Vagina (tissue), 2 donors: ENCODE data around the gene FOXL2. TPM values are rescaled to one million over a fixed set of nuclear protein-coding genes. Genes with fewer than 3 reads are reported as not detected.

Experiments
- DNase-seq, 2 donors: peaks; one replicate each; pipeline ENCODE4 v3.0.0-alpha.2; 2017; ENCODE audit errors: extremely low spot score in 2 of 2
- H3K27ac ChIP-seq: fragments of 200-600 bp; sonication (generic); one replicate; pipeline ENCODE4 v1.5.1; 2019
- H3K27me3 ChIP-seq: fragments of 200-600 bp; sonication (generic); one replicate; pipeline ENCODE4 v1.5.1; 2019
- H3K36me3 ChIP-seq, 2 donors: fragments of 200-600 bp; sonication (generic); one replicate each; pipeline ENCODE4 v1.5.1; 2017 to 2019
- H3K4me1 ChIP-seq: fragments of 200-600 bp; sonication (generic); one replicate; pipeline ENCODE4 v1.5.1; 2019
- H3K4me3 ChIP-seq, 2 donors: fragments of 200-600 bp; sonication (generic); 1 replicate in 1 of 2; 2 replicates in 1 of 2; pipeline ENCODE4 v1.5.1; 2016 to 2019
- H3K9me3 ChIP-seq: fragments of 200-600 bp; sonication (generic); one replicate; pipeline ENCODE4 v1.5.1; 2019
- CTCF ChIP-seq, 3 experiments: fragments of 450-650 bp in 2 of 3; fragments of 200-600 bp in 1 of 3; sonication (generic) in 1 of 3; IDR thresholded peaks; one replicate each; pipeline ENCODE4 v1.5.1; 2017 to 2019; ENCODE audit warnings: antibody characterized with exemption in 3 of 3, mild to moderate bottlenecking in 2 of 3, moderate library complexity in 2 of 3
- POLR2A ChIP-seq, 2 donors: fragments of 450-650 bp; IDR thresholded peaks; one replicate each; pipeline ENCODE4 v1.6.1; 2017; ENCODE audit warnings: antibody characterized with exemption in 2 of 2, mild to moderate bottlenecking in 2 of 2, moderate library complexity in 2 of 2
- POLR2AphosphoS5 ChIP-seq, 2 donors: sonication (generic); formaldehyde crosslinking; IDR thresholded peaks; one replicate each; pipeline ENCODE4 v1.9.0; 2017; ENCODE audit warnings: antibody characterized with exemption in 2 of 2, mild to moderate bottlenecking in 2 of 2, low read depth in 1 of 2; ENCODE audit not compliant: insufficient read depth in 1 of 2
- intact Hi-C: fragments of 100-400 bp; cut with DNase I; formaldehyde crosslinking; loops from one replicate; pipeline ENCODE4 v1.15.1; 2023
- total RNA-seq: library from RNA; depleted of rRNA; stranded (reverse); fragments of >200 nt; gene quantifications from one replicate; pipeline ENCODE4 v1.2.3, GENCODE V29; 2016

The FOXL2 gene
- total RNA-seq, 1 donor from 2014 or later: 1.5 TPM

- no peak for DNase-seq
- Histone ChIP-seq H3K27ac (no peak overlapping the region), H3K27me3 (no peaks in the 10 kb centered on the region), H3K4me1 (peaks cover 3% of the 10 kb centered on the region), H3K4me3 (no peak overlapping the region), H3K9me3 (no peaks in the 10 kb centered on the region), H3K36me3 (no peaks in the 10 kb centered on the region)
- TF ChIP-seq POLR2AphosphoS5 (IDR thresholded peaks at IDR 0.05; ENCODE audit: insufficient read depth in 1 of 2, low read depth in 1 of 2) (no peak), CTCF (IDR thresholded peaks at IDR 0.05) (no peak), POLR2A (IDR thresholded peaks at IDR 0.05) (no peak)
- intact Hi-C loops: no loop called here
Observed at GRCh38 chr3:138921316-138922292, 25.3 kb downstream of the FOXL2 start.

DNA sequence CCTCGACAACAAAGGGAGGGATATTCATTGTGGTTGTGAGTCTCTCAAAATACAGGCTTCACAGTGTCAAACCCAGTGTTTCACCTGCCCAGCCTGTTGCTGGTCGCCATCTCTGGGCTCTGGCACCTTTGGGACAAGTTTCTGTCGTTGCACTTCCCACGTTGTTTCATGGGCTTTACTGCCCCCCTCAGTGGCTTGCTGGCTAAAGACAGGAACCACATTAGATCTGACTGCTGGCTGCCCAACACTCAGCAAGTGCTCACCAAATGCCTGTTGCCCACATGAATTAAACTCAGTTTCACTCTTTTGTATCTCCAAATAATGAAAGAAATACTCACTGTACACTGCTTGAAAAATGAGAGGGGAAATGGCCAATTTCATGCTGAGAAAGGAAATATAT is 27.6 kb downstream of the FOXL2 start:
- no peaks in the 10 kb centered on the region for H3K27me3 ChIP-seq
- intact Hi-C loops: no loop called here

DNA sequence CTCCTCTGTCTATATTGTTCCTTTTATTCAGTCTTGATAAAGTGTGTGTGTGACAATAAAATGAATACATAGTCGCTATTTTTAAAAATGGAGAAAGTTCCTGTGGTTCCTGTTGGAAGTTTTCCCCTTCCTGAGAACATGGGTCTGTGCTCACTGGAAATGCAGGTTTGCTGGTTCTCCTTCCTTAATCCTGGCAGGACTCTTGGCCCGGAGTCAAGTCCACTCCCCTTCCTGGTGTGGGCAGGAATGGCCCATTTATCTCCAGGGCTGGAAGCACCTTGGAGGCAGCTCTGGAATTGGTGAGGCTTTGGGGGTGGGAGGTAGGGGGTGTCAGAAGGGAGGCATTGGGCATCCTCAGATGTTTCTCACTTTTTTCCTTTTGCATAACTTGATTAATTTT is 30.1 kb downstream of the FOXL2 start:
- Histone ChIP-seq H3K4me1 (peaks cover 10% of the 10 kb centered on the region), H3K36me3 (no peaks in the 10 kb centered on the region), H3K27ac (no peak overlapping the region), H3K27me3 (no peaks in the 10 kb centered on the region), H3K4me3 (no peak overlapping the region), H3K9me3 (no peaks in the 10 kb centered on the region)
- TF ChIP-seq POLR2A (IDR thresholded peaks at IDR 0.05) (no peak), POLR2AphosphoS5 (IDR thresholded peaks at IDR 0.05; ENCODE audit: insufficient read depth in 1 of 2, low read depth in 1 of 2) (no peak), CTCF (IDR thresholded peaks at IDR 0.05) (no peak)
- intact Hi-C loops: no loop called here
- DNase-seq: no peak

More for the DNA sequence above, 27.6 kb downstream of the FOXL2 start:
- DNase-seq: no peak
- Histone ChIP-seq H3K27ac (no peak overlapping the region), H3K4me1 (peaks cover 10% of the 10 kb centered on the region), H3K36me3 (no peaks in the 10 kb centered on the region), H3K9me3 (no peaks in the 10 kb centered on the region), H3K4me3 (no peak overlapping the region)
- TF ChIP-seq CTCF (IDR thresholded peaks at IDR 0.05) (no peak), POLR2AphosphoS5 (IDR thresholded peaks at IDR 0.05; ENCODE audit: insufficient read depth in 1 of 2, low read depth in 1 of 2) (no peak), POLR2A (IDR thresholded peaks at IDR 0.05) (no peak)

- intact Hi-C loops: loop anchor here (1.0 kb wide), 1 partner anchor 322 kb away; the partner anchor contains the start of gene CEP70
- H3K36me3 ChIP-seq: no peaks in the 10 kb centered on the region
- H3K27ac ChIP-seq: peak overlapping the region; percentile 93
- H3K4me3 ChIP-seq: peak overlapping the region; percentile 72 to 73
- H3K27me3 ChIP-seq: no peaks in the 10 kb centered on the region
- H3K4me1 ChIP-seq: peaks cover 10% of the 10 kb centered on the region
- peak in 1 of 2 donors; percentile 91 for DNase-seq
- TF ChIP-seq POLR2AphosphoS5 (IDR thresholded peaks at IDR 0.05; ENCODE audit: insufficient read depth in 1 of 2, low read depth in 1 of 2) (peak in 1 of 2 donors; percentile 76), POLR2A (IDR thresholded peaks at IDR 0.05) (no peak), CTCF (IDR thresholded peaks at IDR 0.05) (peak; percentile 63 to 92 (median 86))
- no peaks in the 10 kb centered on the region for H3K9me3 ChIP-seq
Observed at GRCh38 chr3:138915503-138916498, 31.1 kb downstream of the FOXL2 start.
